Ramos (cell line): Measurements from ENCODE around the gene TRPM6.

Experiments
- in situ Hi-C: fragments of 300-500 bp; cut with MboI; formaldehyde crosslinking; loops from one replicate; pipeline ENCODE4 v1.14.3; 2022; ENCODE audit warnings: low sequenced_read_pairs; ENCODE audit not compliant: unreplicated experiment

The TRPM6 gene

GRCh38 chr9:74783408-74783807 lies 104.3 kb downstream of the TRPM6 start:
- in situ Hi-C loops = loop anchor here (5.0 kb wide), 1 partner anchor 294 kb away; no protein-coding TSS in a partner anchor

DNA sequence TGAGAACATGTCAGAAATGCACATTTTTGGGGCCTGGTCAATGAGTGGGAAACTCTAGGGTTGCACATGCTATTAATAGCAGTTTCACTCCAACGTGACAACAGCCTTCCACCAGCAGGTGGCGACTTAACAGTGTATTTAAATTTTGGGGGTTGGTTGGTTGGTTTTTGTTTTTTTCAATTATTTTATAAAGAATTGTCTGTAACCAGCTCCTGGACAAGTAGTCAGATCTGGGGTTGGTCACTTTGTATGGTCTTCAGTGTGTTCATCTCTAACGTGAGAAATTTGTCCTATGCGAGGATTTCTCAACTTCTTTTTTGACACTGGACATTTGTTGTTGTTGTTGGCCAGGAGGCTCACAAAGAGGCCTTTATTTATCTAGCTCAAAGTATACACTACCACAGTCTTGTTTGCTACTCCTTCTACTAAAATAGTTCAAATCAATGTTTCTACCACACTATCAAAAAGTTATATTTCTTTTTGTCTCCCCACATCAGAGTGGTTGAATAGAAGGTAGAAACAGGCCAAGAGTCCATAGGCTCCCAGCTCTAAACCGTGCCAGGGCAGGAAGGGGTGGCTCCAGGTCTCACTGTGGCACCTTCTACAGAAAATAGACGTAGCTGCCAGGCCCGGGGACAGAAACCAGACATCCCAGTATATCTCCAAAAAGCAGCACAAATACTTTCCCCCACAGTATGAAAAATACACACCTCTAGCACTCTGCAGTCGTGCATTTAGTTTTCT lies 110.4 kb downstream of the TRPM6 start:
- in situ Hi-C loops = no loop called here

- in situ Hi-C loops = no loop called here
Measured at GRCh38 chr9:74775396-74775795, 112.3 kb downstream of the TRPM6 start.

- in situ Hi-C loops = loop anchor here (5.0 kb wide), 1 partner anchor 228 kb away; no protein-coding TSS in a partner anchor
Measured at GRCh38 chr9:74773886-74774479, 113.7 kb downstream of the TRPM6 start.

GRCh38 chr9:74772121-74772520 lies 115.6 kb downstream of the TRPM6 start:
- in situ Hi-C loops = loop anchor here (5.0 kb wide), 1 partner anchor 230 kb away; no protein-coding TSS in a partner anchor

- in situ Hi-C loops = loop anchor here (5.0 kb wide), 1 partner anchor 231 kb away; no protein-coding TSS in a partner anchor
Measured at GRCh38 chr9:74771672-74772071, 116.0 kb downstream of the TRPM6 start.

DNA sequence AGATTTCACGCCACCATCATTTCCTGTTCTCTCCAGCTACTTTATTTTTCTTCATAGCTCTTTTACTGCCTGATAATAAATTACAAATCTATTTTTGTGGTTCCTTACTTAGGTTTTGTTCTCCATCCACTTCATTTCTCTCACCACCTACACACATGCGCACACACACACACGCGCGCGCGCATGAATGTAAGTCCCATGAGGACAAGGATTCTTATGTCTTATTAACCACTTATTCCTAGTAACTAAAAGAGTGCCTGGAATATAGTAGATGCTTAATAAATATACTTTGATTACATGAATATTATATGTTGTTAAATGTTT lies 116.5 kb downstream of the TRPM6 start:
- in situ Hi-C loops = loop anchor here (5.0 kb wide), 1 partner anchor 231 kb away; no protein-coding TSS in a partner anchor

GRCh38 chr9:74770508-74771261 lies 117.0 kb downstream of the TRPM6 start:
- in situ Hi-C loops = loop anchor here (5.0 kb wide), 1 partner anchor 232 kb away; no protein-coding TSS in a partner anchor

DNA sequence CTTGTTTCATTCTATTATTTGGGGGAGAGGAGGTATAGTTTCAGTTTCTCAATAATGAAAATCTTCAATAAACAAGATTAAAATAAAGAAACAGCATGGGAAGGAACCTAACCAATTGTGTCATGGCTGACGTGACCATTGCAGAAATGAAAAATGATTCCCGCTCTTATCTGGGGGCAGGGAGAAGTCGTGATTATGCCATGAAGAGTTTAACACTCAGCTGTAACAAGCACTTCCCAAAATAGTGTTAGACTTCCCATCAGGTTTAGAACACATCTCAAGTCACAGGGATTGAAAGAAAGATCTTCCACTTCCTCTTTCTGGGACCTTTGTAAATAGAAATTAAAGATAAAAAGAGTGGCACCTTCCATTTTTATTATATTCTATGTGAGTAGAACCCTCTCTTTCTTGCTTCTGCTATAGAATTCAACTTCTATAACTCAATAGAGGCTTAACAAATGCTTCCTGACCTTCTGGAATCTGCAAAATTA lies 122.2 kb downstream of the TRPM6 start:
- in situ Hi-C loops = no loop called here

DNA sequence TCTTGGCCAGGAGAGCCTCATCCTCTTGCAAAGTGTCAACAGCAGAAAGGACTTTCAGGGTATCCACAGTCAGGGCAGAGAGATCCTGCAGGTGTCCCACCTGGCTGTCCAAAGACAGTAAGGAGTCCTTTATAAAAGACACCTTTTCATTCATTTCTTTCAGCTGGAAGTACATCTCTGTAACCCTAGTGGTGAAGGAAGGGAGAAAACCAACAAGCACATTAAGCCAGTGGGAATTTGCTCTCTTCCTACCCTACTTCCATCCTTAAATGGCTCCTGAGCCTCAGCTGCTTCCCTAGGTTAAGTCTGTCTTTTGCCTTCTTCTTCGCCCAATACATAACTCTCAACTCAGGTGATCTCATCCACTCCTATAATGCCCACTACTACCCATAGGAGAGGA lies 124.8 kb downstream of the TRPM6 start:
- in situ Hi-C loops = no loop called here

- in situ Hi-C loops = no loop called here
Measured at GRCh38 chr9:74760031-74760700, 127.6 kb downstream of the TRPM6 start.

GRCh38 chr9:74755999-74756398 lies 131.7 kb downstream of the TRPM6 start:
- in situ Hi-C loops = no loop called here

DNA sequence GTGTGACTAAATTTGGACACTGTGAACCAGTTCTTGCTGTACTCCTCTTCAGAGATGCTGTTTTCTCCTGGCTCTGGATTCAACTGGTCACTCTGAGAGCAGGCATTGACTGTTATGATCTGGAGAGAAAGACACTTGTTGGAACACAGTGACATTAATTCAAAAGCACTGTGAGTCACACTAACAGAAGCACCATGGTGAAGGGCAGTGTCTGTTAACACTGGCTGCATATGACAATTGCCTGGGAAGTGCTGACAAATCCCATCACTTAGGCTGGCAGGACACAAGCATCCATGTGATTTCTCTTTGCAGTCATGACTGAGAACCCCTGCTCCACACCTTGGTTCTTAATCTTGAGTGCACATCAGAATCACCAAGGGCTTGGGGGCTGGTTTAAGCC lies 132.4 kb downstream of the TRPM6 start:
- in situ Hi-C loops = no loop called here

DNA sequence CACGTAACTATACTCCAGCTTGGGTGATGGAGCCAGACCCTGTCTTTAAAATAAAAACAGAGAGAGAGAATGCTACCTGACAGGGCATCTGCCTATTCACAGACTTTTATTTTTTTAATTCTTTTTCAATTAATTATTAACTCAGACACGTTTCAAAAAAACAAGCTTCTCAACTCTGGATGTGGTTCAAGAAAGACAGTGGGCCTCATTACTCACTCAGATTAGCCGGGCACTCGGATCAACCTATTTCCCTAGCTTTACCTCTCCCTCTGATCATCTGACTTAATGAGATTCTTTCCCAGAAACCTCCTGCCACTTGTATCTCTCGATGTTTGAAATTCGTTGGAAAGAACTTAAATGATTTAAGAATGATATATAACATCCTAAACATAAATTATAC lies 134.1 kb downstream of the TRPM6 start:
- in situ Hi-C loops = no loop called here

GRCh38 chr9:74748966-74749365 lies 138.8 kb downstream of the TRPM6 start:
- in situ Hi-C loops = no loop called here

DNA sequence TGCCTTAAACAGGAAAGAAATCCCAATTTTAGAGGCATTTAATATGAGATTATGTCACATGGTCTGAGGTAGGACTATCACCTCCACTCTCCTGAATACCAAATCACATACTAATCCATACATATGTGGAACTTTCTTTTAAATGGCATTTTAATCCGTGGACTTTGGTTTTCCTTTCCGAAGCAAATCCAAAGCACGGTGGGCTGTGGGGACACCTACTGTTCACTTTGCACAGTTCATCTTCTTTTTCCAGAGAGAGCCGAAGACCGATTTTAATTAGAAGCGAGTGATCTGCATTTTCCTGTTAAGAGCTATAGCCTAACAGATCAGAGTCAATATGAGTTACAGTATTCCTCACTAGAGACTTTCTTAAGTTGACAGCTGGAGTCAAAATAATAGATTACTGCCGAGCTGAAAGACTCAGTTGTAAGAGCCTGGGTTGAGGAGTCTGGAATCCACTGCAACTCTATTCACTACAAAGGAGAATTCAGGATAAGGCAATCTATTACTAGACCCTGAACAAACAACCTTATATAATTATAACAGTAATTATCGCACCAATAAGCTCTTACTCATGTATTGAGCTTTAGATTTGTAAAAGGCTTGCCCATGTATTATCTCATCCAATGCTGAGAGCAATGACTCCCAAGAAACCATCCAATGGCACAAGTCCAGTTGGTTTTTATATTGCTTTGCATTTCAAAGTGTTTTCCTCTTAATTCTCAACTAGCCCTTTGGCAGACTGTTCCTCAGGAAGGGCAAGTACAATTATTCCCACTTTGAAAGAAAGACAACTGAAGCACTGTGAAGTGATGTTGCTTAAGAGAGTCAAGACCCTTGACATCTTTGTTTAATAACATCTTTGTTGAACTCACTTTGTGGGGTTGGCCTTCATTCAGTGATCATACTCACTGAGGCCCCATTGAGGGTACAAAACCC lies 144.7 kb downstream of the TRPM6 start:
- in situ Hi-C loops = no loop called here

DNA sequence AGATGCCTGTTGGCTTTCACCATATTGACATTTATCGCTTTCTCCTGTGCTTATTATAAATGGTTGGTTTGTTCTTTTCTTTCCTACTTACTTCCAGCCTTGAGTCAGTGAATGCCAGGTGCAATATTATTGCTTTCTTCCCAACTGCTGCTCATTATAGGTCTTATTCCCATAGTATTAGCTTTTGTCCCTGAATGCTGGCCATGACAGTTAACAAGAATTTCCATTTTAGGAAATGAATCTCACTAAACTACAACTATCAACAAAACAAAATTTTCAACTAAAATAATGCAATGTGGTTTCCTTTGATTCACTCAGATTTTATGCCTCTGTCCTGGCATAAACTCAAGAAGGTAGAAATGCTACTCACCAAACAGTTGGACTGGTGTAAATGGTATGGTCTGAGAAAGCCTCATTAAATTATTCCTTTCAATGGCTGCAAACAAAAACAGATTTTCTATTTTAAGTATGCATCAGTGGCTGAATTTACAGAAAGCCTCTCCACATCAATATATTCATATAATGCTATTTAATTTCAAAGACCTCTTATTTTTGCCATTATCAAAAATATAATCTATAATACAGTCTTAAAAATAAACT lies 145.4 kb downstream of the TRPM6 start:
- in situ Hi-C loops = no loop called here

- in situ Hi-C loops = no loop called here
Measured at GRCh38 chr9:74736646-74737045, 151.1 kb downstream of the TRPM6 start.

- in situ Hi-C loops = no loop called here
Measured at GRCh38 chr9:74735761-74736160, 152.0 kb downstream of the TRPM6 start.
